Naive thymus-derived CD4-positive, alpha-beta T cell (primary cell): Measurements from ENCODE around the gene PTPN23. TPM values are rescaled to one million over a fixed set of nuclear protein-coding genes. Genes with fewer than 3 reads are reported as not detected.

Experiments used
- ATAC-seq: fragments of 150-1000 bp; cut with Tn5 transposase; 2 replicates; pipeline ENCODE4 v1.10.0; 2021; ENCODE audit warnings: mild to moderate bottlenecking, moderate library complexity
- CTCF ChIA-PET: fragments of 350-600 bp; sonication (Branson Sonifier 250); formaldehyde crosslinking; loops from one replicate; lab custom pipeline; 2021; ENCODE audit warnings: antibody characterized with exemption; lab: Charles Lee
- POLR2A ChIA-PET: fragments of 350-600 bp; sonication (Branson Sonifier 250); formaldehyde crosslinking; loops from one replicate; lab custom pipeline; 2021; ENCODE audit warnings: antibody characterized with exemption, inconsistent platforms; lab: Charles Lee
- DNase-seq, 9 donors: peaks; one replicate each; pipeline versions ENCODE4 v3.0.0 to v3.0.0-alpha.2; 2020 to 2022; ENCODE audit warnings: mixed read lengths in 1 of 9
- H3K27ac ChIP-seq: one replicate; pipeline ENCODE4 v1.7.0; 2013; ENCODE audit warnings: mild to moderate bottlenecking, low read depth, low read length, moderate library complexity
- H3K27me3 ChIP-seq, 2 donors: one replicate each; pipeline ENCODE4 v1.7.0; 2013; ENCODE audit warnings: low read length in 2 of 2, mild to moderate bottlenecking in 2 of 2, moderate library complexity in 2 of 2; ENCODE audit not compliant: control insufficient read depth in 2 of 2, insufficient read depth in 2 of 2
- H3K36me3 ChIP-seq, 3 experiments: 1 replicate in 2 of 3; 2 replicates in 1 of 3; pipeline ENCODE4 v1.7.0; 2013; ENCODE audit warnings: low read length in 3 of 3, mild to moderate bottlenecking in 3 of 3, moderate library complexity in 1 of 3; ENCODE audit not compliant: insufficient read depth in 3 of 3, control insufficient read depth in 2 of 3
- H3K4me1 ChIP-seq, 2 donors: one replicate each; pipeline ENCODE4 v1.7.0; 2013; ENCODE audit warnings: low read length in 2 of 2, mild to moderate bottlenecking in 2 of 2, moderate library complexity in 1 of 2; ENCODE audit not compliant: control insufficient read depth in 2 of 2, insufficient read depth in 2 of 2
- H3K4me3 ChIP-seq: 2 replicates; pipeline ENCODE4 v1.7.0; 2013; ENCODE audit warnings: mild to moderate bottlenecking, low read length
- H3K9me3 ChIP-seq, 3 experiments: 1 replicate in 2 of 3; 2 replicates in 1 of 3; pipeline ENCODE4 v1.7.0; 2013; ENCODE audit warnings: low read length in 3 of 3; ENCODE audit not compliant: control insufficient read depth in 2 of 3
- H3K27ac Mint-ChIP-seq, 9 donors: one replicate each; pipeline ENCODE4 v1.8.0; 2020 to 2022; ENCODE audit warnings: mixed read lengths in 9 of 9, mild to moderate bottlenecking in 8 of 9, moderate library complexity in 5 of 9, inconsistent platforms in 2 of 9
- H3K27me3 Mint-ChIP-seq, 5 donors: one replicate each; pipeline ENCODE4 v1.8.0; 2021 to 2022; ENCODE audit warnings: mixed read lengths in 5 of 5, mild to moderate bottlenecking in 1 of 5
- H3K36me3 Mint-ChIP-seq, 5 donors: one replicate each; pipeline ENCODE4 v1.8.0; 2020 to 2022; ENCODE audit warnings: mixed read lengths in 5 of 5, mild to moderate bottlenecking in 3 of 5, inconsistent platforms in 1 of 5
- H3K4me1 Mint-ChIP-seq, 7 donors: one replicate each; pipeline ENCODE4 v1.8.0; 2020 to 2022; ENCODE audit warnings: mixed read lengths in 7 of 7, mild to moderate bottlenecking in 3 of 7, inconsistent platforms in 1 of 7
- H3K4me3 Mint-ChIP-seq, 10 donors: one replicate each; pipeline ENCODE4 v1.8.0; 2020 to 2022; ENCODE audit warnings: mild to moderate bottlenecking in 10 of 10, mixed read lengths in 10 of 10, moderate library complexity in 6 of 10, inconsistent platforms in 2 of 10
- H3K9me3 Mint-ChIP-seq, 11 donors: one replicate each; pipeline ENCODE4 v1.8.0; 2020 to 2022; ENCODE audit warnings: mixed read lengths in 11 of 11, mild to moderate bottlenecking in 4 of 11, inconsistent platforms in 1 of 11, moderate library complexity in 1 of 11
- intact Hi-C, 2 donors: fragments of 100-400 bp; cut with micrococcal nuclease; formaldehyde crosslinking; loops; one replicate each; pipeline ENCODE4 v1.15.1; 2023
- polyA plus RNA-seq, 2 donors: library from polyadenylated mRNA; unstranded; fragments of 300-500 nt; fragmentation: Illumina TruSeq; gene quantifications; one replicate each; pipeline ENCODE4 v1.2.3, GENCODE V29; 2021
- total RNA-seq, 6 experiments: library from RNA in 5 of 6; stranded (reverse) in 5 of 6; gene quantifications; 1 replicate in 5 of 6; 2 replicates in 1 of 6; pipeline ENCODE4 v1.2.3 and lab custom pipeline; 2021 to 2026

PTPN23 gene
- total and polyA plus RNA-seq, 7 experiments from 2014 or later, result 1.4 to 51.2 (median 36.7) TPM

DNA sequence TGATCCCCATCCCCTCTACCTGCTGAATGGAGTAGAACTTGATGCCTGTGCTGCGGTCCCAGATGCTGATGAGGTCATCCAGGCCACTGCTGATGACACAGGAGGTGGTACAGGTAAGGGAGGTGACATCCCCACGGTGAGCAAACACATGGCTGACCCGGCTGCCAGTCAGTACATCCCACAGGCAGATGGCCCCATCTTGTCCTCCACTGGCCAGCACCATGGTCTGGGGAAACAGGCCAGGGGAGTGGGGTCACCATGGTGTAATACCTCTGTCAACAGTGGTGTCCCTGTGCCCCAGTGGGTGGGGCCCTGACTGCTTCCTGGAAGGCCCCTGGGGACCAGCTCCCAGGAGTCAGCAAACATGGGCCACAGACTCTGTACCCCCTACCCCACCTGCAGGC is 33.3 kb downstream of the PTPN23 start:
- H3K9me3 Mint-ChIP-seq, result no peaks in the 10 kb centered on the region
- intact Hi-C loops, result no loop called here
- POLR2A ChIA-PET, result no interaction called here
- DNase-seq, result no peak
- CTCF ChIA-PET, result no interaction called here
- Histone ChIP-seq H3K9me3 (no peaks in the 10 kb centered on the region), H3K36me3 (peaks cover 6 to 93% (median 13%) of the 10 kb centered on the region in 3 experiments), H3K27ac (no peak overlapping the region), H3K27me3 (no peaks in the 10 kb centered on the region), H3K4me1 (no peaks in the 10 kb centered on the region), H3K4me3 (no peak overlapping the region)
- no peak for ATAC-seq
- no peaks in the 10 kb centered on the region for H3K27me3 Mint-ChIP-seq
- peaks cover 0 to 10% (median 0%) of the 10 kb centered on the region in 7 donors for H3K4me1 Mint-ChIP-seq
- no peak overlapping the region for H3K4me3 Mint-ChIP-seq
- peak overlapping the region in 1 of 9 donors; percentile 9 for H3K27ac Mint-ChIP-seq
- peaks cover 5 to 24% (median 5%) of the 10 kb centered on the region in 5 donors for H3K36me3 Mint-ChIP-seq

DNA sequence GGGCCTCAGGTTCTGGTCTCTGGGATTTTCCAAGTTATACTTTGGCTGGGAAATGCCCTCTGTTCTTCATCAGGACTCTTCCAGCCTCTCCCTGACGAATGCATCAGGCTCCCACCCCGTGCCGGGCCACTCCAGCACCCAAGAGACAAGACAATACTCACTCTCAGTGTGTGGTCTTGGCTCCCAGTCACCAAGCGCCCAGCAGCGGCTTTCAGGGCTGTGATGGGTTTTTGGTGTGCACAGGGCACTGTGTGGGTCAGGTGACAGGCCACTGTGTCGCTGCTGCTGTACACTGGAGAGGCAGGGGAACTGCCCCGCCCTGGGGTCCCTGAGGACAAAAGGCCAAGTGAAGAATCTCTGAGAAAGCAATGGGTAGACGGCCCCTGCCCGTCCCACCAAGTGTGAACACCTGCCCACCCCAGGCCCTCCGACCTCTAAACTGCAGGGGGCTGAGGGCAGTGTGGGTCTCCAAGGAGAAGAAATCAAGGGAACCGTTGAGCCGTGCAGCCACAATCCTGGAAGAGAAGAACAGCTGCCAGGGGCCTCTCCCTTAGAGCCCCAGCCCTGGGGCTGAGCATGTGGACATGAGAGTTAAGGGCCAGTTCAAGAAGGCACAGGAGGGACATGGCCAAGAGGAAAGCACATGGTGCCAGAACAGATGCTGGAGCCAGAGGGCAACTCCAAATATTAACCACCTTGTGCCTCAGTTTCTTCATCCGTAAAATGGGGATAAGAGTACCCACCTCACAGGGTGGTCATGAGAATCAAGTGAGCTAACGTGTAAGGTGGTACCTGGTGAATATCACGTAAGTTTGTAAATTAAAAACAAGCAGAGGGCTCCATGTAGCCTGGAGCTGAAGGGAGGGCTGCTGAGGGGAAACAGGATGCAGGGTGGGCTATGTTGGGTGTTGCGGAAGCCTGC is 34.1 kb downstream of the PTPN23 start:
- H3K36me3 ChIP-seq, result peaks cover 6 to 93% (median 13%) of the 10 kb centered on the region in 3 experiments
- peaks cover 0 to 10% (median 0%) of the 10 kb centered on the region in 7 donors for H3K4me1 Mint-ChIP-seq

DNA sequence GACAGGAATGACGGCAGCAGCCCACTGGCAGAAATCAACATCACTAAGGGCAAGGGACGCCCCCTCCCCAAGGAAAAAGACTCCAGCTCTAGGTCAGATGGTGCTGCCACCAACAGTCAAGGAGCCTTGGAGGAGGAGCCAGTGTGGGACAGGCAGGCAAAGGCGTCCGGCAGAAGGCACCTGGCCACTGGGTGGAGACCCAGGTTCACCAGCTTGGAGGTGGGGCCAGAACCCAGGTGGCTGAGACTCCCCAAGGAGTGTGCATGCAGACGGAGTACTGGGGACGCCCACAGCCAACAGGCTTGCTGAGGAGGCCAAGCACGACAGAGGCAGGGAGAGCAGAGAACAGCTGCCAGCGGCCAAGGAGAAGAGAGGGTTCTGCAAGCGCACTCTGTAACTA is 35.2 kb downstream of the PTPN23 start:
- peak overlapping the region in 2 of 9 donors; percentile 78 to 82 for H3K27ac Mint-ChIP-seq

More for the DNA sequence above, 34.1 kb downstream of the PTPN23 start:
- no peak for ATAC-seq
- H3K27me3 Mint-ChIP-seq, result no peaks in the 10 kb centered on the region
- peak overlapping the region in 3 of 9 donors; percentile 25 to 65 (median 34) for H3K27ac Mint-ChIP-seq
- peaks cover 5 to 24% (median 5%) of the 10 kb centered on the region in 5 donors for H3K36me3 Mint-ChIP-seq
- intact Hi-C loops, result no loop called here
- no peak overlapping the region for H3K4me3 ChIP-seq
- no peak for DNase-seq
- no peak overlapping the region for H3K4me3 Mint-ChIP-seq
- H3K27ac ChIP-seq, result no peak overlapping the region
- H3K9me3 ChIP-seq, result no peaks in the 10 kb centered on the region
- ChIA-PET CTCF (no interaction called here), POLR2A (no interaction called here)
- H3K27me3 ChIP-seq, result no peaks in the 10 kb centered on the region
- H3K4me1 ChIP-seq, result no peaks in the 10 kb centered on the region
- H3K9me3 Mint-ChIP-seq, result no peaks in the 10 kb centered on the region

DNA sequence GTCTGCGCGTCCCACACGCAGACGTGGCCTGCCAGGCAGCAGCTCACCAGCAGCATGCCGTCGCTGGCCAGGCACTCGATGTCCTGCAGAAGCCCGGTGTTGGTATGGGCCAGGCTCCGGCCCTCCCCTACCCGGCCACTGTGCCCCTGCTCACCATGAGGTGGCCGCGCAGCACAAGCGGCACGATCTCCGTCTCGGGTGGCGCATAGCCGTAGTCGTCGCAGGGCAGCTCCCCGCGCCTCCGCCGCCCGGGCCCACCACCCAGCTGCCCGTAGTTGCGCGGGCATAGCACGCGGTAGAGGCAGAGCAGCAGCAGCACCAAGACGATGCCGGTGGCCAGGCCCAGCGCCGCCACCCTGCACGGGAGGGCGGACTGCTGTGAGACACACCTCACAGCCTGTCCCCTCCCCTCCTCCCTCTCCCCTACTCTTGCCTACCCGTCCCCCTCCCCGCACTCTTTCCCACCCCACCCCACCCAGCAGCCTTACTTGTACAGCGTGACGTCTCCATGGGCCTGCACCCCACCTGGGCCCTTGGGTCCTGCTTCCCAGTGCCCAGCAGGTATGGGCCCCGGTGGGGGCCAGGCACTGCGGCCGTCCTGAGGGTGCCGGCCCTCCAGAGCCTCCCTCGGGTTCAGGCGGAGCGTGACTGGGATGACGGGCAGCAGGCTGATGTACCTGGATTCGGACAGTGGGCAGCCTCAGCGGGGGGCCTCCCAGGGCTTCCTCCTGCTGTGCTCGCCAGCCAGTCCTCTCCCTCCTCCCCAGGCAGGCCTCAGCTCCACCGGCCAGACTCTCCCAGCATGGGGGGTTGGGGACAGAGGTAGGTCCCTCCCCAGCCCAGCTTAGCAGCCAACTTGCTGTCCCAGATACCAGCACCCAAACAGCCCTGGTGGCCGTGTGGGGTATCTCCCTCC is 37.6 kb downstream of the PTPN23 start:
- Histone ChIP-seq H3K4me3 (no peak overlapping the region), H3K36me3 (peaks cover 6 to 72% (median 13%) of the 10 kb centered on the region in 3 experiments), H3K27ac (no peak overlapping the region), H3K4me1 (peaks cover 8 to 15% of the 10 kb centered on the region in 2 donors), H3K27me3 (no peaks in the 10 kb centered on the region), H3K9me3 (no peaks in the 10 kb centered on the region)
- intact Hi-C loops, result no loop called here
- no peak for ATAC-seq
- no peak for DNase-seq
- Mint-ChIP-seq H3K9me3 (no peaks in the 10 kb centered on the region), H3K36me3 (peaks cover under 1 to 18% (median 5%) of the 10 kb centered on the region in 5 donors), H3K4me3 (no peak overlapping the region), H3K27me3 (no peaks in the 10 kb centered on the region), H3K27ac (peak overlapping the region in 3 of 9 donors; percentile 29 to 71 (median 40)), H3K4me1 (peaks cover 5 to 22% (median 10%) of the 10 kb centered on the region in 7 donors)
- ChIA-PET CTCF (no interaction called here), POLR2A (interaction anchor here (1.2 kb wide), 1 partner anchor 90 kb away, joined by 3 read pairs; no protein-coding TSS in a partner anchor)

More for the DNA sequence above, 35.2 kb downstream of the PTPN23 start:
- intact Hi-C loops, result no loop called here
- no peaks in the 10 kb centered on the region for H3K27me3 ChIP-seq
- H3K27ac ChIP-seq, result no peak overlapping the region
- Mint-ChIP-seq H3K4me3 (no peak overlapping the region), H3K9me3 (no peaks in the 10 kb centered on the region), H3K36me3 (peaks cover 5 to 24% (median 5%) of the 10 kb centered on the region in 5 donors), H3K4me1 (peaks cover under 1 to 10% (median 3%) of the 10 kb centered on the region in 7 donors), H3K27me3 (no peaks in the 10 kb centered on the region)
- DNase-seq (no peak), ATAC-seq (no peak)
- ChIA-PET CTCF (no interaction called here), POLR2A (no interaction called here)
- no peak overlapping the region for H3K4me3 ChIP-seq
- H3K4me1 ChIP-seq, result peaks cover under 1 to 5% of the 10 kb centered on the region in 2 donors
- H3K9me3 ChIP-seq, result no peaks in the 10 kb centered on the region
- peaks cover 6 to 90% (median 13%) of the 10 kb centered on the region in 3 experiments for H3K36me3 ChIP-seq

DNA sequence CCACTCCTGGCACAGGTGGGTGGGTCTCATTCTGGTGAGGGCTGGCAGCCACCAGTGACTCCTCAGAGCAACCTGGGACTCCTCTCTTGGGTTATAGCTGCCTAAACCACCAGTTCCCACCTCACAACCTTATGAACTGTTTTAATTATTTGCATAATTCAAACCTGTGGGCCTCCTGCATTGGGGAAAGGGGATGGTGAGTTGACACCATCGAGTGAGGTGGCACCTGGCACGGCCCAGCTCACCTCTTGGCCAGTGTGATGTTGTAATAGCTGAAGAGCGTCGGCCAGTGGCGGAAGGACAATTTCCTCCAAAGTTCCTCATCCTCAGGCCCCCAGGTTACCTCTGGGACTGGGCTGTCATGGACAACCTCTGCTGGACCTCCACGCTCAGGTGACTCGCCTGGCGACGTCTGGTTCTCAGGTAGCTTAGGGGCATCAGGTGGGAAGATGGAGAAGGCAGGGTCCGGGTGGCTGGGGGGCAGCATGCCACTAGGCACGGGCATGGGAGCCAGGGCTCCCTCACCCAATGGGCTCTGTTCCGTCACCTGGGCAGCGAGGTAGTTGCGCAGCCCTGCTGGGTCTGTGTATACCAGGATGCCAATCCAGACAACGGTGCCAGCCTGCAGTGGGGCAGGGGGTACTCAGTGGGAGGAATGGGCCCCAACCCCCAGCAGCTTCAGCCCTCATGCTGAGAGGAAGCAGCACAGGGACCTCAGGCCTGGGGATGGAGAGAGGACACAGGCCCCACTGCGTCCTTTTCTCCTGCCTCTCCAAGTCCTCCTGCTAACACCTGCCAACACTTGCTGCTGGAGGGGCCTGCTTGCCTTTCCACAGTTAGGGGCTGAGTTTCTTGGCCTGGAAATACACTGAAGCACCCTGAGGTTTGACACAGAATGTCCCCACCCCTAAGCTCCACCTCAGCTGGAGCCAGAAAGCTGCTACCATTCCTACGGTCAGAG is 38.5 kb downstream of the PTPN23 start:
- POLR2A ChIA-PET, result interaction anchor here (1.2 to 1.4 kb wide), 2 partner anchors 47 to 90 kb away, joined by 3 to 5 read pairs; no protein-coding TSS in a partner anchor
- peaks cover under 1 to 72% (median 10%) of the 10 kb centered on the region in 3 experiments for H3K36me3 ChIP-seq

More for the DNA sequence above, 38.5 kb downstream of the PTPN23 start:
- Histone ChIP-seq H3K4me1 (peaks cover 8 to 15% of the 10 kb centered on the region in 2 donors), H3K27me3 (no peaks in the 10 kb centered on the region), H3K4me3 (no peak overlapping the region), H3K9me3 (no peaks in the 10 kb centered on the region), H3K27ac (peak overlapping the region; percentile 17)
- ATAC-seq (no peak), DNase-seq (no peak)
- intact Hi-C loops, result loop anchor here (5.0 kb wide), 1 partner anchor 383 kb away; the partner anchor contains the start of gene DHX30 (in 2 of the 2)
- Mint-ChIP-seq H3K4me1 (peaks cover 5 to 22% (median 10%) of the 10 kb centered on the region in 7 donors), H3K4me3 (no peak overlapping the region), H3K27me3 (no peaks in the 10 kb centered on the region), H3K27ac (peak overlapping the region in 5 of 9 donors; percentile 29 to 71 (median 40)), H3K36me3 (peaks cover 0 to 18% (median 5%) of the 10 kb centered on the region in 5 donors), H3K9me3 (no peaks in the 10 kb centered on the region)
- CTCF ChIA-PET, result no interaction called here
